DND-41 (cell line): Measurements from ENCODE around the gene CLCN3.

ENCODE experiments used
- ATAC-seq: fragments of 200-7000 bp; cut with Tn5 transposase; 3 replicates; pipeline ENCODE4 v1.9.1; 2021; ENCODE audit warnings: low read depth; ENCODE audit not compliant: insufficient read depth
- DNase-seq: peaks from one replicate; pipeline ENCODE4 v3.0.0-alpha.2; 2020
- H2AFZ ChIP-seq: 2 replicates; pipeline ENCODE4 v1.6.0; 2012; ENCODE audit warnings: low read depth, low read length
- H3K27ac ChIP-seq: 2 replicates; pipeline ENCODE4 v1.5.1; 2012; ENCODE audit warnings: low read length, inconsistent platforms
- H3K27me3 ChIP-seq: fragments of 200-600 bp; sonication (generic); 2 replicates; pipeline ENCODE4 v1.6.0; 2012; ENCODE audit warnings: low read length, mild to moderate bottlenecking, inconsistent platforms; ENCODE audit not compliant: insufficient read depth, poor library complexity
- H3K36me3 ChIP-seq: 2 replicates; pipeline ENCODE4 v1.5.1; 2012; ENCODE audit warnings: low read length, inconsistent platforms; ENCODE audit not compliant: insufficient read depth
- H3K4me1 ChIP-seq: 2 replicates; pipeline ENCODE4 v1.5.1; 2012; ENCODE audit warnings: mild to moderate bottlenecking, low read length; ENCODE audit not compliant: insufficient read depth
- H3K4me2 ChIP-seq: 2 replicates; pipeline ENCODE4 v1.6.0; 2012; ENCODE audit warnings: mild to moderate bottlenecking, moderate library complexity, low read length, inconsistent platforms; ENCODE audit not compliant: insufficient read depth
- H3K4me3 ChIP-seq, 2 experiments: fragments of 200-600 bp in 1 of 2; shearing (Covaris generic) in 1 of 2; 2 replicates each; pipeline ENCODE4 v1.5.1; 2012 to 2016; ENCODE audit warnings: inconsistent platforms in 2 of 2, low read length in 2 of 2, mild to moderate bottlenecking in 2 of 2, low read depth in 1 of 2, moderate library complexity in 1 of 2
- H3K79me2 ChIP-seq: 2 replicates; pipeline ENCODE4 v1.6.0; 2012; ENCODE audit warnings: low read length, inconsistent platforms; ENCODE audit not compliant: insufficient read depth
- H3K9ac ChIP-seq: 2 replicates; pipeline ENCODE4 v1.6.0; 2012; ENCODE audit warnings: low read depth, mild to moderate bottlenecking, inconsistent platforms, low read length, moderate library complexity
- H3K9me3 ChIP-seq: 2 replicates; pipeline ENCODE4 v1.5.1; 2012; ENCODE audit warnings: low read length, moderate library complexity, mild to moderate bottlenecking, inconsistent platforms; ENCODE audit not compliant: insufficient read depth, severe bottlenecking
- H4K20me1 ChIP-seq: 2 replicates; pipeline ENCODE4 v1.6.0; 2012; ENCODE audit warnings: low read length; ENCODE audit not compliant: insufficient read depth
- CTCF ChIP-seq: IDR thresholded peaks from 2 replicates; pipeline ENCODE4 v1.5.1; 2012; ENCODE audit warnings: borderline replicate concordance, low read length, moderate library complexity, mild to moderate bottlenecking; ENCODE audit not compliant: poor library complexity, severe bottlenecking; ENCODE audit errors: extremely low read depth
- EZH2 ChIP-seq: IDR thresholded peaks from 3 replicates; pipeline ENCODE4 v1.6.1; 2012; ENCODE audit warnings: borderline replicate concordance, low read depth, mild to moderate bottlenecking, moderate library complexity, low read length, inconsistent platforms; ENCODE audit not compliant: severe bottlenecking

CLCN3 gene

DNA sequence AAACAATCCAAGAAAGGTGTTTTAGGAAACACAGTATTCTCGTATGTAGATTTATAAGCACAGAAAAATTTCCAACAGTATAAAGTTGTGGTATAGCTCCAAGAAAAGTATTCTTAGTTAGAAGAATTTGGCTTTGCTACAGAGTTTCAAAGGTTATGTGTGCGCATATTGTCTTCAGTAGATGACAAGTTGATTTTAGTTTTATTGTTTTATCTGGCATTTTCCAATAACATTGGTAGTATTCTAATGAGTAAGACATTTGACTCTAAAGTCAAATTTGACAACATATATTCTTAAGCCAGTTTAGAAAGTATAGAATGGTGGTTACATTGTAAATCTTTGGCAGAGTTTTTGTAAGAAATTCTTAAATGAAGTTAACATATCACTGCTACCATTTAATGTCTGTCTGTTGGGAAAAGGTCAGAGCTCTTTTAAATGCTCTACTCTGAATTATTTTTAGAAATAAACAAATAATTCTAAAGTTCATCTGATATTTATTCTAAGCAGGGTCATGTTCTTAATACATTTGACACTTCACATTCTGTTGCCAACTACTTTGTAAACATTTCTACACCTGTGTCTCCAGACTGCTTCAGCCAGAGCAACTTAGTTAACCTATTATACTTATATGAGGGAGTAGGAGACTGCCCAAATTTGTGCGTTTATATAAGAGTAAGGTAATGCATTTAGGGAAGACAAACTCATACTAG, 30.0 kb downstream of the CLCN3 start:
- H3K79me2 ChIP-seq, result peaks cover 6% of the 10 kb centered on the region; the same call in 1 of the 2 replicates

DNA sequence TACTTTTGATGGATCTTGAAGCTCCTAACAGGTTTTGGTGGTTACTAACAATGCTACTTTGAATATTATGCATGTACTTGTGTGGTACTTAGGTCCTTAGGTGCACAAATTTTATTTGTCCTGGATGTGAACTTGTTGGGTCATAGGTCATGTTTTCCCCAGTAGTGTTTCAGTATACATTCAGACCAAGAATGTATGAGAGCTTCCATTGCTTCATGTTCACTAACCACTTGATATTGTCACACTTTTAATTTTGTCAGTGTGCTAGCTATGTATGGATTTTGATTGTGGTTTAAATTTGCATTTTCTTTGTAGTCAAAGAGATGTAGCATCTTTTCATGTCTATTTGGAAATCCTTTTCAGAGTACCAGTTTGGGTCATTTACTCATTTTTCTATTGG, 32.2 kb downstream of the CLCN3 start:
- no peak overlapping the region for H3K27ac ChIP-seq
- no peaks in the 10 kb centered on the region for H3K4me1 ChIP-seq
- no peaks in the 10 kb centered on the region for H4K20me1 ChIP-seq
- no peaks in the 10 kb centered on the region for H3K27me3 ChIP-seq
- no peak for DNase-seq
- H3K4me3 ChIP-seq, result no peak overlapping the region
- no peaks in the 10 kb centered on the region for H3K9me3 ChIP-seq
- no peak overlapping the region for H3K9ac ChIP-seq
- peaks cover 15% of the 10 kb centered on the region for H3K79me2 ChIP-seq
- no peak for ATAC-seq
- no peak for TF ChIP-seq EZH2
- TF ChIP-seq CTCF, result no peak
- H2AFZ ChIP-seq, result no peak overlapping the region
- H3K4me2 ChIP-seq, result no peak overlapping the region
- no peaks in the 10 kb centered on the region for H3K36me3 ChIP-seq

More for the DNA sequence above, 30.0 kb downstream of the CLCN3 start:
- TF ChIP-seq EZH2 (no peak), CTCF (no peak)
- no peaks in the 10 kb centered on the region for H4K20me1 ChIP-seq
- H3K36me3 ChIP-seq, result no peaks in the 10 kb centered on the region
- DNase-seq (no peak), ATAC-seq (no peak)
- no peaks in the 10 kb centered on the region for H3K4me1 ChIP-seq
- no peak overlapping the region for H3K9ac ChIP-seq
- H3K4me2 ChIP-seq, result no peak overlapping the region
- no peaks in the 10 kb centered on the region for H3K27me3 ChIP-seq
- no peak overlapping the region for H3K27ac ChIP-seq
- no peak overlapping the region for H2AFZ ChIP-seq
- H3K9me3 ChIP-seq, result no peaks in the 10 kb centered on the region
- no peak overlapping the region for H3K4me3 ChIP-seq

- no peaks in the 10 kb centered on the region for H3K9me3 ChIP-seq
- no peaks in the 10 kb centered on the region for H3K27me3 ChIP-seq
- H3K79me2 ChIP-seq, result peaks cover 18% of the 10 kb centered on the region
- H3K4me1 ChIP-seq, result peaks cover 18% of the 10 kb centered on the region
- no peak for TF ChIP-seq EZH2
- no peak for TF ChIP-seq CTCF
- no peak overlapping the region for H2AFZ ChIP-seq
- no peak overlapping the region for H3K9ac ChIP-seq
- no peak overlapping the region for H3K4me2 ChIP-seq
- H3K36me3 ChIP-seq, result no peaks in the 10 kb centered on the region
- DNase-seq (no peak), ATAC-seq (no peak)
- H4K20me1 ChIP-seq, result no peaks in the 10 kb centered on the region
- no peak overlapping the region for H3K27ac ChIP-seq
- H3K4me3 ChIP-seq, result no peak overlapping the region
Measured at GRCh38 chr4:169655401-169655800, 35.0 kb downstream of the CLCN3 start.
